GM06990 (cell line): ENCODE results near the gene BMPR2.
"Not testable (repeated sequence)": the region's sequence is repeated elsewhere in the genome, so short reads cannot be mapped to it uniquely, and the experiment has no call there.

Experiments used
- DNase-seq: peaks from one replicate; pipeline ENCODE4 v3.0.0-alpha.2; 2011; ENCODE audit not compliant: insufficient read length; ENCODE audit errors: extremely low read depth
- H3K27me3 ChIP-seq: replicated peaks from 2 replicates; pipeline ENCODE4 v1.6.0; 2011; ENCODE audit warnings: low read length; ENCODE audit not compliant: control insufficient read depth, insufficient read depth
- H3K36me3 ChIP-seq: 2 replicates; pipeline ENCODE4 v1.5.1; 2011; ENCODE audit warnings: low read length; ENCODE audit not compliant: control insufficient read depth, insufficient read depth
- H3K4me3 ChIP-seq: replicated peaks from 2 replicates; pipeline ENCODE4 v1.5.1; 2011; ENCODE audit warnings: low read depth, mild to moderate bottlenecking, control low read depth, low read length
- TF ChIP-seq, protein P1 (sequence below): IDR thresholded peaks from 2 replicates; pipeline ENCODE4 v1.5.1; 2011; ENCODE audit warnings: low read length, control low read depth, mild to moderate bottlenecking, inconsistent platforms; ENCODE audit not compliant: insufficient read depth, poor library complexity, severe bottlenecking

The BMPR2 gene

DNA sequence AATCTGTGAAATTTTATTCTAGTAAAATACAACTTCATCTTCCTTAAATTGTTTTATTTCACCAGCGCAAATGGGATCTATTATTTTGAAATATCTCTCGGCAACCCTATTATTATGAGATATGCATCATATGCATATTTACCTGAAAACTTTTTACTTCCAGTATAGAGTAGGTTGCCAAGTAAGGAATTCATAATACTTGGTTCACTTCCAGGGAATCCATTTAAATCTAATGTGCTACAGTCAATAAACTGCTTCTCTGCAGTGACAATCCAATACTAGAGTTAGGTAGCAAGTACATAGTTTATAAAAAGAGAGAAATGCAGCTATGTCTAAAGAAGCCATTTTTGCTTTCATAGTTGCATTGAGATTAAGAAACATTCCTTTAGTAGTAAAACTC, 169.8 kb downstream of the BMPR2 start:
- DNase-seq: no peak
- Histone ChIP-seq H3K36me3 (no peaks in the 10 kb centered on the region), H3K4me3 (no peak overlapping the region), H3K27me3 (no peaks in the 10 kb centered on the region)
- TF ChIP-seq, protein P1, sequence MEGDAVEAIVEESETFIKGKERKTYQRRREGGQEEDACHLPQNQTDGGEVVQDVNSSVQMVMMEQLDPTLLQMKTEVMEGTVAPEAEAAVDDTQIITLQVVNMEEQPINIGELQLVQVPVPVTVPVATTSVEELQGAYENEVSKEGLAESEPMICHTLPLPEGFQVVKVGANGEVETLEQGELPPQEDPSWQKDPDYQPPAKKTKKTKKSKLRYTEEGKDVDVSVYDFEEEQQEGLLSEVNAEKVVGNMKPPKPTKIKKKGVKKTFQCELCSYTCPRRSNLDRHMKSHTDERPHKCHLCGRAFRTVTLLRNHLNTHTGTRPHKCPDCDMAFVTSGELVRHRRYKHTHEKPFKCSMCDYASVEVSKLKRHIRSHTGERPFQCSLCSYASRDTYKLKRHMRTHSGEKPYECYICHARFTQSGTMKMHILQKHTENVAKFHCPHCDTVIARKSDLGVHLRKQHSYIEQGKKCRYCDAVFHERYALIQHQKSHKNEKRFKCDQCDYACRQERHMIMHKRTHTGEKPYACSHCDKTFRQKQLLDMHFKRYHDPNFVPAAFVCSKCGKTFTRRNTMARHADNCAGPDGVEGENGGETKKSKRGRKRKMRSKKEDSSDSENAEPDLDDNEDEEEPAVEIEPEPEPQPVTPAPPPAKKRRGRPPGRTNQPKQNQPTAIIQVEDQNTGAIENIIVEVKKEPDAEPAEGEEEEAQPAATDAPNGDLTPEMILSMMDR: no peak

DNA sequence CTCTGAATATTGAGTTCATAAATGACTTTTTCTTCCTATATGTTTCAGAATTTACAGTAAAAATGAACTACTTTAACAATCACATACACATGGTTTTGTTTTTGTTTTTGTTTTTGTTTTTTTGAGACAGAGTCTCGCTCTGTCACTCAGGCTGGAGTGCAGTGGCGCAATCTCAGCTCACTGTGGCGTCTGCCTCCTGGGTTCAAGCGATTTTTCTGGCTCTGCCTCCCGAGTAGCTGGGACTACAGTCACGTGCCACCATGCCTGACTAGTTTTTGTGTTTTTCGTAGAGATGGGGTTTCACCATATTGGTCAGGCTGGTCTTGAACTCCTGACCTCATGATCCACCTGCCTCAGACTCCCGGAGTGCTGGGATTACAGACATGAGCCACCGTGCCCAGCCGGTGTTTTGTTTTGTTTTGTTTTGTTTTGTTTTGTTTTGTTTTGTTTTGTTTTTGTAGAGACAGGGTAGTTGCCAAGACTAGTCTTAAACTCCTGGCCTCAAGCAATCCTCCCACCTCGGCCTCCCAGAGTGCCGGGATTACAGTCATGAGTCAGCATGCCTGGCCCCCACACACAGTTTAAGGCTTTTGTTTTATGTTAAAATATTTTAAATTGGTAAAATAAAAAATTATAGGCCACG, 170.5 kb downstream of the BMPR2 start:
- H3K4me3 ChIP-seq, DNase-seq: not testable (repeated sequence)

DNA sequence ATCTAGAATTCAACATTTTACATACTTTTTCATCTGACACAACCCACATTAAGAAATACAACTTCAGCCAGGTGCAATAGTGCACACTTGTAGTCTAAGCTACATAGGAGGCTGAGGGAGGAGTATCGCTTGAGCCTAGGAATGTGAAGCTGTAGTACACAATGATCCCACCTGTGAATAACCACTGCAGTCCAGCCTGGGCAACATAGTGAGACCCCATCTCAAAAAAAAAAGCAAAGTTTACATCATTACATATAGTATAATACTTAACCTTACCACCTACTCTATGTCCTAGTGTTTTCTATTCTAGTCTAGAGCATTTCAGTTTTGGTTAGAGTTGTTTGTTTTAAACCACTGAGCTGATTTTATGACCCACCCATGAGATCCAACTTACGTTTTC, 172.1 kb downstream of the BMPR2 start:
- Histone ChIP-seq H3K36me3 (no peaks in the 10 kb centered on the region), H3K4me3 (no peak overlapping the region), H3K27me3 (no peaks in the 10 kb centered on the region)
- DNase-seq: no peak
- TF ChIP-seq, protein P1: no peak

More for the DNA sequence above, 170.5 kb downstream of the BMPR2 start:
- not testable (repeated sequence) for H3K27me3 ChIP-seq, H3K36me3 ChIP-seq

DNA sequence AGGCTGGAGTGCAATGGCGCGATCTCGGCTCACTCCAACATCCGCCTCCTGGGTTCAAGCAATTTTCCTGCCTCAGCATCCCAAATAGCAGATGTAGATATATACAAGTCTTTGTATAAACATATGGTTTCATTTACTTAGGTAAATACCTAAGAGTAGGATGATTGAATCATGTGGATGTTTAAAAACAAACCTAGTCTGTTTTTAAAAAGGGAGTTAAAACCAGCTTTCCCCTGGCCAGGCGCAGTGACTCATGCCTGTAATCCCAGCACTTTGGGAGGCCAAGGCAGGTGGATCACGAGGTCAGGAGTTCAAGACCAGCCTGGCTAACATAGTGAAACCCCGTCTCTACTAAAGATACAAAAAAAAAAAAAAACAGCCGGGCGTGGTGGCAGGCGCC, 174.9 kb downstream of the BMPR2 start:
- H3K36me3 ChIP-seq, H3K27me3 ChIP-seq, H3K4me3 ChIP-seq, DNase-seq: not testable (repeated sequence)

DNA sequence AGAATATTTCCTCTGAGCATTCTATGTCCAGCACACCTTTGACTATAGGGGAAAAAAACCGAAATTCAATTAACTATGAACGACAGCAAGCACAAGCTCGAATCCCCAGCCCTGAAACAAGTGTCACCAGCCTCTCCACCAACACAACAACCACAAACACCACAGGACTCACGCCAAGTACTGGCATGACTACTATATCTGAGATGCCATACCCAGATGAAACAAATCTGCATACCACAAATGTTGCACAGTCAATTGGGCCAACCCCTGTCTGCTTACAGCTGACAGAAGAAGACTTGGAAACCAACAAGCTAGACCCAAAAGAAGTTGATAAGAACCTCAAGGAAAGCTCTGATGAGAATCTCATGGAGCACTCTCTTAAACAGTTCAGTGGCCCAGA, 179.2 kb downstream of the BMPR2 start:
- peaks cover 4% of the 10 kb centered on the region for H3K36me3 ChIP-seq
- H3K4me3 ChIP-seq: no peak overlapping the region
- TF ChIP-seq, protein P1: no peak
- no peaks in the 10 kb centered on the region for H3K27me3 ChIP-seq
- no peak for DNase-seq

DNA sequence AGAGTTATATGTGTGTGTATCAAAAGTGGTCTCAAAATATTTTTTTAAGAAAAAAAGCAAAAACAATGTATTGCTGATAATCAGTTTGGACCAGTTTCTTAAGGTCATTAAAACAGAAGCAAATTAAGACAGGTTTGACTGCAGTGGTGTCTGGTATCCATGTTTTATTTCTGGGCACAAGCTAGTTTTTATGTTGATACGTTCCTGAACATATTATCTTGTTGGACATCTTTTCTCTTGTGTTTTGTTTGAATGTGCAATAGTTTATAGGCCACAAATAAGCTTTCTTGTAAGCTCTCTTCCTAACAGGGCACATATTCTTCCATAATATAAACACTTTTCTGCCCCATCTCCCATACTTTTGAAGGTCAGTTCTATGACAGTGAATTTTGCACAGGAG, 184.1 kb downstream of the BMPR2 start:
- Histone ChIP-seq H3K27me3 (no peaks in the 10 kb centered on the region), H3K4me3 (no peak overlapping the region), H3K36me3 (peaks cover 4% of the 10 kb centered on the region)
- TF ChIP-seq, protein P1: no peak
- no peak for DNase-seq

DNA sequence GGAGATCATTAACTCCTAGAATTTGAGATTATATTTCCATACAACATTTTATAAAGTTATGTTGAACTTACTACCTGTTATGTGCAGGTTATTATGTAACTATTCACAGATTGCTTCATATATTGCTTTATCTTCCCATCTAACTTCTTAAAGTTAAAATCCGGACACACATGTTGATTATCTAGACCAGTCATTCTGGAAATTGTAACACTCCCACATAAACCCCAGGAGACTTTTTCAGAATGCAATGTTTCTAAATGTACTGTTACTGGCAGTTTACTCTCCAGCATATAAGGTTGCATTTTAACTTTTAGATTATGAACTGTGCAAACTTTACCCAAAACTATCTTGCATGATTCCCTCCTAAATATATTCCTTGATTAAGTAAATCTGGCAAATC, 188.1 kb downstream of the BMPR2 start:
- Histone ChIP-seq H3K36me3 (no peaks in the 10 kb centered on the region; the same call in 1 of the 2 replicates), H3K27me3 (no peaks in the 10 kb centered on the region), H3K4me3 (no peak overlapping the region)
- no peak for DNase-seq
- TF ChIP-seq, protein P1: no peak
